ENCODE data around the gene KRT6B.
"Not testable (repeated sequence)": the region's sequence is repeated elsewhere in the genome, so short reads cannot be mapped to it uniquely, and the experiment has no call there.

Gene KRT6B

GRCh38 chr12:52473768-52474167 lies 21.8 kb upstream of the KRT6B start, which contains the start of gene KRT6C:
Gene KRT6C (minus strand): TSS chr12:52473805. CDS start chr12:52473737, 68 bp downstream.
- H3K4me3 ChIP-seq (ENCODE audit: low read depth, low read length) = no peak within 1 kb of the TSS

- H3K4me3 ChIP-seq (ENCODE audit: low read depth, low read length) = no peak overlapping the region
These were observed 17.9 kb upstream of the KRT6B start for GRCh38 chr12:52469853-52470252.

- H3K4me3 ChIP-seq (ENCODE audit: low read depth, low read length) = no peak overlapping the region
These were observed 13.0 kb upstream of the KRT6B start for GRCh38 chr12:52464897-52465296.

GRCh38 chr12:52461693-52462092 lies 9.7 kb upstream of the KRT6B start:
- H3K4me3 ChIP-seq (ENCODE audit: low read depth, low read length) = no peak overlapping the region

GRCh38 chr12:52458861-52459260 lies 6.9 kb upstream of the KRT6B start:
- no peak overlapping the region for H3K4me3 ChIP-seq (ENCODE audit: low read depth, low read length)

GRCh38 chr12:52455821-52456220 lies 3.9 kb upstream of the KRT6B start:
- no peak overlapping the region for H3K4me3 ChIP-seq (ENCODE audit: low read depth, low read length)

GRCh38 chr12:52454411-52455201 lies 2.7 kb upstream of the KRT6B start:
- no peak overlapping the region for H3K4me3 ChIP-seq (ENCODE audit: low read depth, low read length)

GRCh38 chr12:52448228-52448627 lies 3.7 kb downstream of the KRT6B start:
- no peak overlapping the region for H3K4me3 ChIP-seq (ENCODE audit: low read depth, low read length)

- not testable (repeated sequence) for H3K4me3 ChIP-seq (ENCODE audit: low read depth, low read length)
These were observed 4.8 kb downstream of the KRT6B start for GRCh38 chr12:52447196-52447595.

GRCh38 chr12:52446367-52447045 lies 5.4 kb downstream of the KRT6B start:
- H3K4me3 ChIP-seq (ENCODE audit: low read depth, low read length) = no peak overlapping the region

GRCh38 chr12:52445876-52446275 lies 6.1 kb downstream of the KRT6B start:
- H3K4me3 ChIP-seq (ENCODE audit: low read depth, low read length) = no peak overlapping the region

GRCh38 chr12:52444647-52445595 lies 7.0 kb downstream of the KRT6B start:
- no peak overlapping the region for H3K4me3 ChIP-seq (ENCODE audit: low read depth, low read length)

- H3K4me3 ChIP-seq (ENCODE audit: low read depth, low read length) = no peak overlapping the region
These were observed 8.0 kb downstream of the KRT6B start for GRCh38 chr12:52443966-52444365.

GRCh38 chr12:52442600-52443061 lies 9.3 kb downstream of the KRT6B start:
- H3K4me3 ChIP-seq (ENCODE audit: low read depth, low read length) = no peak overlapping the region

GRCh38 chr12:52441320-52441911 lies 10.5 kb downstream of the KRT6B start:
- no peak overlapping the region for H3K4me3 ChIP-seq (ENCODE audit: low read depth, low read length)

- H3K4me3 ChIP-seq (ENCODE audit: low read depth, low read length) = no peak overlapping the region
These were observed 11.1 kb downstream of the KRT6B start for GRCh38 chr12:52440821-52441319.

GRCh38 chr12:52439845-52440244 lies 12.1 kb downstream of the KRT6B start:
- H3K4me3 ChIP-seq (ENCODE audit: low read depth, low read length) = no peak overlapping the region

- no peak overlapping the region for H3K4me3 ChIP-seq (ENCODE audit: low read depth, low read length)
These were observed 12.5 kb downstream of the KRT6B start for GRCh38 chr12:52439420-52439819.

GRCh38 chr12:52438305-52439301 lies 13.3 kb downstream of the KRT6B start:
- no peak overlapping the region for H3K4me3 ChIP-seq (ENCODE audit: low read depth, low read length)
